NCI-H146 (cell line): Measurements from ENCODE around the gene OR2T10.
"Not testable (repeated sequence)": the region's sequence is repeated elsewhere in the genome, so short reads cannot be mapped to it uniquely, and the experiment has no call there.

Experiments
- DNase-seq: peaks from one replicate; lab custom pipeline; 2025; lab: John Stamatoyannopoulos, UW

The OR2T10 gene

GRCh38 chr1:248597589-248597988 lies at the start of gene OR2T10:
OR2T10 (minus strand) TSS chr1:248597700; CDS start chr1:248593768, 3,932 bp downstream.
- DNase-seq, result no peak

- DNase-seq, result not testable (repeated sequence)
Measured at GRCh38 chr1:248645178-248645577, 47.7 kb upstream of the OR2T10 start, which contains the start of gene OR2T35. OR2T35 (minus strand) TSS chr1:248645278; CDS start chr1:248639258, 6,020 bp downstream.

- DNase-seq, result not testable (repeated sequence)
Measured at GRCh38 chr1:248642971-248643651, 45.6 kb upstream of the OR2T10 start.

GRCh38 chr1:248641583-248641982 lies 44.1 kb upstream of the OR2T10 start:
- DNase-seq, result not testable (repeated sequence)

GRCh38 chr1:248640906-248641305 lies 43.4 kb upstream of the OR2T10 start:
- DNase-seq, result not testable (repeated sequence)

- DNase-seq, result not testable (repeated sequence)
Measured at GRCh38 chr1:248639652-248640051, 42.2 kb upstream of the OR2T10 start.

GRCh38 chr1:248636612-248637011 lies 39.1 kb upstream of the OR2T10 start:
- DNase-seq, result not testable (repeated sequence)

GRCh38 chr1:248634991-248635390 lies 37.5 kb upstream of the OR2T10 start, which contains the start of gene OR2T11:
OR2T11 (minus strand) TSS chr1:248635091; CDS start chr1:248627128, 7,963 bp downstream.
- not testable (repeated sequence) for DNase-seq

- no peak for DNase-seq
Measured at GRCh38 chr1:248631354-248632008, 34.0 kb upstream of the OR2T10 start.

- DNase-seq, result no peak
Measured at GRCh38 chr1:248630551-248630950, 33.1 kb upstream of the OR2T10 start.

GRCh38 chr1:248627971-248628844 lies 30.7 kb upstream of the OR2T10 start:
- no peak for DNase-seq

GRCh38 chr1:248625971-248626370 lies 28.5 kb upstream of the OR2T10 start:
- no peak for DNase-seq

- DNase-seq, result no peak
Measured at GRCh38 chr1:248625166-248625565, 27.7 kb upstream of the OR2T10 start.

- peak; percentile 51 for DNase-seq
Measured at GRCh38 chr1:248622570-248623001, 25.1 kb upstream of the OR2T10 start.

- no peak for DNase-seq
Measured at GRCh38 chr1:248621770-248622169, 24.3 kb upstream of the OR2T10 start.

- peak; percentile 24 for DNase-seq
Measured at GRCh38 chr1:248618878-248619277, 21.4 kb upstream of the OR2T10 start.

GRCh38 chr1:248618119-248618518 lies 20.6 kb upstream of the OR2T10 start:
- no peak for DNase-seq

- no peak for DNase-seq
Measured at GRCh38 chr1:248613742-248614141, 16.2 kb upstream of the OR2T10 start.

- DNase-seq, result no peak
Measured at GRCh38 chr1:248611883-248612414, 14.4 kb upstream of the OR2T10 start.

GRCh38 chr1:248610301-248610700 lies 12.8 kb upstream of the OR2T10 start:
- no peak for DNase-seq

- DNase-seq, result no peak
Measured at GRCh38 chr1:248599396-248599795, 1.9 kb upstream of the OR2T10 start.

- no peak for DNase-seq
Measured at GRCh38 chr1:248596615-248597014, 885 bp downstream of the OR2T10 start.
